Loucy (cell line): Measurements from ENCODE around the gene CD96.
A peak's percentile ranks its signal among the peaks of the same experiment; 100 is the strongest.
"Not testable (repeated sequence)": the region's sequence is repeated elsewhere in the genome, so short reads cannot be mapped to it uniquely, and the experiment has no call there.

Experiments
- H2AFZ ChIP-seq: fragments of 200-600 bp; sonication (generic); 2 replicates; pipeline ENCODE4 v1.6.0; 2016; ENCODE audit warnings: antibody characterized with exemption, mild to moderate bottlenecking, low read length, moderate library complexity
- H3F3A ChIP-seq: fragments of 200-600 bp; 2 replicates; pipeline ENCODE4 v1.6.0; 2016; ENCODE audit warnings: antibody characterized with exemption, low read depth, mild to moderate bottlenecking
- H3K27me3 ChIP-seq: fragments of 200-600 bp; sonication (generic); 2 replicates; pipeline ENCODE4 v1.6.1; 2014; ENCODE audit warnings: low read length, mild to moderate bottlenecking; ENCODE audit not compliant: insufficient read depth, poor library complexity, severe bottlenecking
- H3K36me3 ChIP-seq: fragments of 200-600 bp; sonication (generic); 2 replicates; pipeline ENCODE4 v1.6.1; 2016; ENCODE audit warnings: low read length; ENCODE audit not compliant: insufficient read depth
- H3K4me1 ChIP-seq: fragments of 200-600 bp; sonication (generic); 2 replicates; pipeline ENCODE4 v1.5.1; 2014; ENCODE audit warnings: low read length, mild to moderate bottlenecking; ENCODE audit not compliant: insufficient read depth, poor library complexity, severe bottlenecking
- H3K4me2 ChIP-seq: fragments of 200-600 bp; sonication (generic); 2 replicates; pipeline ENCODE4 v1.6.0; 2014; ENCODE audit warnings: antibody characterized with exemption, low read length, low read depth, mild to moderate bottlenecking; ENCODE audit not compliant: poor library complexity, severe bottlenecking
- H3K4me3 ChIP-seq: fragments of 200-600 bp; sonication (generic); 2 replicates; pipeline ENCODE4 v1.5.1; 2014; ENCODE audit warnings: low read length, mild to moderate bottlenecking, mixed read lengths; ENCODE audit not compliant: poor library complexity, severe bottlenecking
- H3K79me2 ChIP-seq: fragments of 200-600 bp; sonication (generic); 2 replicates; pipeline ENCODE4 v1.6.1; 2014; ENCODE audit warnings: low read length; ENCODE audit not compliant: insufficient read depth
- H3K9ac ChIP-seq: fragments of 200-600 bp; sonication (generic); 2 replicates; pipeline ENCODE4 v1.6.0; 2014; ENCODE audit warnings: mild to moderate bottlenecking, low read depth, low read length, moderate library complexity; ENCODE audit not compliant: poor library complexity, severe bottlenecking
- H3K9me2 ChIP-seq: fragments of 200-600 bp; sonication (generic); replicated peaks from 2 replicates; pipeline ENCODE4 v1.6.1; 2016; ENCODE audit warnings: low read depth, low read length, mixed read lengths
- H3K9me3 ChIP-seq: fragments of 200-600 bp; sonication (generic); 2 replicates; pipeline ENCODE4 v1.6.1; 2014; ENCODE audit warnings: mild to moderate bottlenecking, antibody characterized with exemption, low read length, low read depth; ENCODE audit not compliant: insufficient read depth
- H4K20me1 ChIP-seq: fragments of 200-600 bp; sonication (generic); 2 replicates; pipeline ENCODE4 v1.6.0; 2014; ENCODE audit warnings: antibody characterized with exemption, low read length, mild to moderate bottlenecking; ENCODE audit not compliant: insufficient read depth, poor library complexity, severe bottlenecking
- EZH2phosphoT487 ChIP-seq: fragments of 200-600 bp; IDR thresholded peaks from 2 replicates; pipeline ENCODE4 v1.6.1; 2018; ENCODE audit warnings: antibody characterized with exemption, mild to moderate bottlenecking, moderate library complexity, borderline replicate concordance
- TF ChIP-seq, protein P1 (sequence below): fragments of 200-600 bp; sonication (generic); conservative IDR thresholded peaks from 2 replicates; pipeline ENCODE4 v1.5.1; 2014; ENCODE audit warnings: mild to moderate bottlenecking, antibody characterized with exemption, low read length

The CD96 gene

GRCh38 chr3:111621535-111621934 lies 79.5 kb downstream of the CD96 start:
- Histone ChIP-seq H3K9me2 (no peaks in the 10 kb centered on the region), H3K9ac (no peak overlapping the region), H3K4me1 (peaks cover 12% of the 10 kb centered on the region), H3K27me3 (no peaks in the 10 kb centered on the region), H3K79me2 (no peaks in the 10 kb centered on the region), H3K4me3 (no peak overlapping the region), H4K20me1 (no peaks in the 10 kb centered on the region), H3K36me3 (peaks cover 14% of the 10 kb centered on the region; the same call in 1 of the 2 replicates), H3K9me3 (peaks cover 10% of the 10 kb centered on the region; the same call in 1 of the 2 replicates), H2AFZ (no peak overlapping the region), H3K4me2 (no peak overlapping the region), H3F3A (no peaks in the 10 kb centered on the region)
- TF ChIP-seq, protein P1, sequence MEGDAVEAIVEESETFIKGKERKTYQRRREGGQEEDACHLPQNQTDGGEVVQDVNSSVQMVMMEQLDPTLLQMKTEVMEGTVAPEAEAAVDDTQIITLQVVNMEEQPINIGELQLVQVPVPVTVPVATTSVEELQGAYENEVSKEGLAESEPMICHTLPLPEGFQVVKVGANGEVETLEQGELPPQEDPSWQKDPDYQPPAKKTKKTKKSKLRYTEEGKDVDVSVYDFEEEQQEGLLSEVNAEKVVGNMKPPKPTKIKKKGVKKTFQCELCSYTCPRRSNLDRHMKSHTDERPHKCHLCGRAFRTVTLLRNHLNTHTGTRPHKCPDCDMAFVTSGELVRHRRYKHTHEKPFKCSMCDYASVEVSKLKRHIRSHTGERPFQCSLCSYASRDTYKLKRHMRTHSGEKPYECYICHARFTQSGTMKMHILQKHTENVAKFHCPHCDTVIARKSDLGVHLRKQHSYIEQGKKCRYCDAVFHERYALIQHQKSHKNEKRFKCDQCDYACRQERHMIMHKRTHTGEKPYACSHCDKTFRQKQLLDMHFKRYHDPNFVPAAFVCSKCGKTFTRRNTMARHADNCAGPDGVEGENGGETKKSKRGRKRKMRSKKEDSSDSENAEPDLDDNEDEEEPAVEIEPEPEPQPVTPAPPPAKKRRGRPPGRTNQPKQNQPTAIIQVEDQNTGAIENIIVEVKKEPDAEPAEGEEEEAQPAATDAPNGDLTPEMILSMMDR: peak; percentile 94
- no peak for TF ChIP-seq EZH2phosphoT487

GRCh38 chr3:111627092-111627491 lies 85.1 kb downstream of the CD96 start:
- Histone ChIP-seq H3F3A (no peaks in the 10 kb centered on the region), H3K9me3 (peaks cover 4% of the 10 kb centered on the region; the same call in 1 of the 2 replicates), H3K9ac (no peak overlapping the region), H3K4me2 (no peak overlapping the region), H3K4me3 (no peak overlapping the region), H2AFZ (no peak overlapping the region), H4K20me1 (no peaks in the 10 kb centered on the region), H3K79me2 (no peaks in the 10 kb centered on the region), H3K9me2 (no peaks in the 10 kb centered on the region), H3K4me1 (peaks cover 5% of the 10 kb centered on the region), H3K36me3 (peaks cover 26% of the 10 kb centered on the region; the same call in 1 of the 2 replicates), H3K27me3 (no peaks in the 10 kb centered on the region)
- TF ChIP-seq EZH2phosphoT487: no peak
- TF ChIP-seq, protein P1: no peak

GRCh38 chr3:111629018-111629417 lies 87.0 kb downstream of the CD96 start:
- H3K9me3 ChIP-seq, H3K79me2 ChIP-seq, H3K4me1 ChIP-seq, H3K27me3 ChIP-seq, H3K9ac ChIP-seq, H3K4me2 ChIP-seq, H4K20me1 ChIP-seq, H3F3A ChIP-seq, H3K9me2 ChIP-seq, H3K4me3 ChIP-seq, H2AFZ ChIP-seq: not testable (repeated sequence)
- H3K36me3 ChIP-seq: peaks cover 26% of the 10 kb centered on the region; the same call in 1 of the 2 replicates

DNA sequence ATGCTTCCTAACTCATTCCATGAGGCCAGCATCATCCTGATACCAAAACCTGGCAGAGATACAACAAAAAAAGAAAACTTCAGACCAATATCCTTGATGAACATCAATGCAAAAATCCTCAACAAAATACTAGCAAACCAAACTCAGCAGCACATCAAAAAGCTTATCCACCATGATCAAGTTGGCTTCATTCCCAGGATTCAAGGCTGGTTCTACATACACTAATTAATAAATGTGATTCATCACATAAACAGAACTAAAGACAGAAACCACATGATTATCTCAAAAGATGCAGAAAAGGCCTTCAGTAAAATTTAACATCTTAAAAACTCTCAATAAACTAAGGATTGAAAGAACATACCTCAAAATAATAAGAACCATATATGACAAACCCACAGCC lies 88.6 kb downstream of the CD96 start:
- not testable (repeated sequence) for H4K20me1 ChIP-seq, H3F3A ChIP-seq, H3K4me1 ChIP-seq, H3K9me3 ChIP-seq, H3K9me2 ChIP-seq, H3K4me3 ChIP-seq, H2AFZ ChIP-seq, H3K79me2 ChIP-seq, H3K27me3 ChIP-seq, H3K4me2 ChIP-seq, H3K9ac ChIP-seq
- H3K36me3 ChIP-seq: peaks cover 20% of the 10 kb centered on the region; the same call in 1 of the 2 replicates
